ENCODE results near the gene KPNB1.
"Not testable (repeated sequence)": the region's sequence is repeated elsewhere in the genome, so short reads cannot be mapped to it uniquely, and the experiment has no call there.

Gene KPNB1

GRCh38 chr17:47676510-47677165 lies 26.9 kb downstream of the KPNB1 start:
- DNase-seq (ENCODE audit: low spot score): peak; percentile 68

GRCh38 chr17:47678196-47678595 lies 28.5 kb downstream of the KPNB1 start:
- peak; percentile 70 for DNase-seq (ENCODE audit: low spot score)

GRCh38 chr17:47682138-47682537 lies 32.4 kb downstream of the KPNB1 start:
- no peak for DNase-seq (ENCODE audit: low spot score)

- not testable (repeated sequence) for DNase-seq (ENCODE audit: low spot score)
These were observed 33.0 kb downstream of the KPNB1 start for GRCh38 chr17:47682727-47683126.

GRCh38 chr17:47684025-47684424 lies 34.3 kb downstream of the KPNB1 start:
- DNase-seq (ENCODE audit: low spot score): no peak

- no peak for DNase-seq (ENCODE audit: low spot score)
These were observed 34.9 kb downstream of the KPNB1 start for GRCh38 chr17:47684535-47685193.

GRCh38 chr17:47685556-47686275 lies 36.0 kb downstream of the KPNB1 start:
- DNase-seq (ENCODE audit: low spot score): no peak

GRCh38 chr17:47686276-47686635 lies 36.5 kb downstream of the KPNB1 start:
- DNase-seq (ENCODE audit: low spot score): no peak

GRCh38 chr17:47686664-47687327 lies 37.1 kb downstream of the KPNB1 start:
- no peak for DNase-seq (ENCODE audit: low spot score)

GRCh38 chr17:47687328-47687690 lies 37.6 kb downstream of the KPNB1 start:
- no peak for DNase-seq (ENCODE audit: low spot score)

- DNase-seq (ENCODE audit: low spot score): peak; percentile 27
These were observed 38.0 kb downstream of the KPNB1 start for GRCh38 chr17:47687748-47688147.

GRCh38 chr17:47690121-47690520 lies 40.4 kb downstream of the KPNB1 start:
- peak; percentile 30 for DNase-seq (ENCODE audit: low spot score)

GRCh38 chr17:47692137-47692894 lies 42.6 kb downstream of the KPNB1 start:
- DNase-seq (ENCODE audit: low spot score): peak; percentile 34

- DNase-seq (ENCODE audit: low spot score): peak; percentile 43
These were observed 43.4 kb downstream of the KPNB1 start for GRCh38 chr17:47692895-47693730.

- peak; percentile 94 for DNase-seq (ENCODE audit: low spot score)
These were observed 44.2 kb downstream of the KPNB1 start, which contains the start of gene TBKBP1 for GRCh38 chr17:47693731-47694580. Gene TBKBP1 (plus strand): TSS chr17:47694161. CDS start chr17:47696113, 1,952 bp downstream.

- DNase-seq (ENCODE audit: low spot score): peak; percentile 81
These were observed 45.1 kb downstream of the KPNB1 start for GRCh38 chr17:47694581-47695428.

- peak; percentile 48 for DNase-seq (ENCODE audit: low spot score)
These were observed 46.0 kb downstream of the KPNB1 start for GRCh38 chr17:47695429-47696376.

Data from D341Med (cell line).